Astrocyte (in vitro differentiated cells and primary cell): Measurements from ENCODE around the gene B3GNT9.

Source experiments
- CTCF ChIP-seq: IDR thresholded peaks from 2 replicates; pipeline ENCODE4 v1.5.1; 2011; ENCODE audit warnings: low read depth, mild to moderate bottlenecking, inconsistent platforms, low read length, moderate library complexity; ENCODE audit not compliant: insufficient read depth
- EZH2 ChIP-seq: IDR thresholded peaks from 2 replicates; pipeline ENCODE4 v1.6.1; 2012; ENCODE audit warnings: mild to moderate bottlenecking, low read length, inconsistent platforms; ENCODE audit not compliant: insufficient read depth

- TF ChIP-seq CTCF (no peak), EZH2 (no peak)
Observed at GRCh38 chr16:67197704-67198103, 46.9 kb upstream of the B3GNT9 start.
